ENCODE results near the gene FCRL4.

DNA sequence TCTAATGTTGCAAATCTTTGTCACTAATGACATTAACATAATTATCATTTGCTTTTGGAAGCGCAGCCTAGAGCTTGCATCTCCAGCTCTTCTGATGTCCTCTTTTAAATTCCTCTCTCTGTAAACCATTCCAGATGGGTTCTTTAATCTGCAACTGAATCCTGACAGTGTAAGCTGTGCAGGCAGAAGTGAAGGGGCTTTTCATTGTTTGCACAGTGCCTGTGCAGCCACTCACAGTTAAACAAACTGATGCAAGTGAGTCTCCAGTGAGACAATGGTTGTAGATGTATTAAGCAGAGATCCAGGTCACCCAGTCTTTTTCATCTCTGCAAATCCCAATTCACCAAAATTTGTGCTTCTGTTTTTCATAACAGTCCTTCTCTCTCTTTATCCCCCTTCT, 23.0 kb downstream of the FCRL4 start:
- TF ChIP-seq, protein P1, sequence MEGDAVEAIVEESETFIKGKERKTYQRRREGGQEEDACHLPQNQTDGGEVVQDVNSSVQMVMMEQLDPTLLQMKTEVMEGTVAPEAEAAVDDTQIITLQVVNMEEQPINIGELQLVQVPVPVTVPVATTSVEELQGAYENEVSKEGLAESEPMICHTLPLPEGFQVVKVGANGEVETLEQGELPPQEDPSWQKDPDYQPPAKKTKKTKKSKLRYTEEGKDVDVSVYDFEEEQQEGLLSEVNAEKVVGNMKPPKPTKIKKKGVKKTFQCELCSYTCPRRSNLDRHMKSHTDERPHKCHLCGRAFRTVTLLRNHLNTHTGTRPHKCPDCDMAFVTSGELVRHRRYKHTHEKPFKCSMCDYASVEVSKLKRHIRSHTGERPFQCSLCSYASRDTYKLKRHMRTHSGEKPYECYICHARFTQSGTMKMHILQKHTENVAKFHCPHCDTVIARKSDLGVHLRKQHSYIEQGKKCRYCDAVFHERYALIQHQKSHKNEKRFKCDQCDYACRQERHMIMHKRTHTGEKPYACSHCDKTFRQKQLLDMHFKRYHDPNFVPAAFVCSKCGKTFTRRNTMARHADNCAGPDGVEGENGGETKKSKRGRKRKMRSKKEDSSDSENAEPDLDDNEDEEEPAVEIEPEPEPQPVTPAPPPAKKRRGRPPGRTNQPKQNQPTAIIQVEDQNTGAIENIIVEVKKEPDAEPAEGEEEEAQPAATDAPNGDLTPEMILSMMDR (IDR thresholded peaks at IDR 0.05) = no peak
- TF ChIP-seq EZH2 (IDR thresholded peaks at IDR 0.05) (no peak), EZH2phosphoT487 (IDR thresholded peaks at IDR 0.05) (no peak)
